Stimulated activated CD8-positive, alpha-beta memory T cell treated with anti-CD3 and anti-CD28 coated beads, Interleukin-15, amount 100 ng/mL, for 4 hours (primary cell): ENCODE data around the gene IQSEC1.

ENCODE experiments used
- DNase-seq, 2 donors: peaks; one replicate each; pipeline ENCODE4 v3.0.0-alpha.2; 2020; ENCODE audit warnings: low read depth in 2 of 2

Gene IQSEC1

GRCh38 chr3:13049400-13049799 is 23.8 kb downstream of the IQSEC1 start:
- no peak for DNase-seq

- DNase-seq, result no peak
These were observed 25.7 kb downstream of the IQSEC1 start for GRCh38 chr3:13047296-13048165.

- DNase-seq, result no peak
These were observed 26.5 kb downstream of the IQSEC1 start for GRCh38 chr3:13046569-13047274.

GRCh38 chr3:13045904-13046568 is 27.2 kb downstream of the IQSEC1 start:
- no peak for DNase-seq

- no peak for DNase-seq
These were observed 27.9 kb downstream of the IQSEC1 start for GRCh38 chr3:13045241-13045903.

GRCh38 chr3:13044496-13045240 is 28.6 kb downstream of the IQSEC1 start:
- DNase-seq, result no peak

- DNase-seq, result no peak
These were observed 29.6 kb downstream of the IQSEC1 start for GRCh38 chr3:13043656-13044055.

GRCh38 chr3:13042715-13043271 is 30.4 kb downstream of the IQSEC1 start:
- no peak for DNase-seq

- DNase-seq, result no peak
These were observed 31.0 kb downstream of the IQSEC1 start for GRCh38 chr3:13042127-13042701.

GRCh38 chr3:13041113-13041776 is 32.0 kb downstream of the IQSEC1 start:
- DNase-seq, result no peak

GRCh38 chr3:13040361-13041074 is 32.7 kb downstream of the IQSEC1 start:
- DNase-seq, result peak; percentile 38 to 42

GRCh38 chr3:13039213-13039896 is 33.9 kb downstream of the IQSEC1 start:
- DNase-seq, result no peak

GRCh38 chr3:13037458-13038117 is 35.6 kb downstream of the IQSEC1 start:
- DNase-seq, result no peak

- no peak for DNase-seq
These were observed 38.4 kb downstream of the IQSEC1 start for GRCh38 chr3:13034861-13035260.

- no peak for DNase-seq
These were observed 39.0 kb downstream of the IQSEC1 start for GRCh38 chr3:13034109-13034800.

GRCh38 chr3:13032206-13032605 is 41.0 kb downstream of the IQSEC1 start:
- no peak for DNase-seq

- no peak for DNase-seq
These were observed 41.6 kb downstream of the IQSEC1 start for GRCh38 chr3:13031621-13032020.

GRCh38 chr3:13030684-13031083 is 42.5 kb downstream of the IQSEC1 start:
- DNase-seq, result no peak
